HG02852 (cell line): ENCODE measurements around the gene MUC7.
"Not testable (repeated sequence)": the region's sequence is repeated elsewhere in the genome, so short reads cannot be mapped to it uniquely, and the experiment has no call there.

ENCODE experiments used
- ATAC-seq: cut with Tn5 transposase; IDR thresholded peaks from one replicate; pipeline ENCODE4 v1.9.1; 2021; ENCODE audit warnings: mild to moderate bottlenecking, moderate library complexity; ENCODE audit not compliant: unreplicated experiment

MUC7 gene

GRCh38 chr4:70471897-70472296 is at the start of gene MUC7:
TSS of gene MUC7 (plus strand) at chr4:70472197. CDS start at chr4:70474022, 1,825 bp downstream.
- no peak for ATAC-seq

GRCh38 chr4:70425306-70425705 is 46.7 kb upstream of the MUC7 start:
- ATAC-seq: no peak

GRCh38 chr4:70426789-70427188 is 45.2 kb upstream of the MUC7 start:
- no peak for ATAC-seq

DNA sequence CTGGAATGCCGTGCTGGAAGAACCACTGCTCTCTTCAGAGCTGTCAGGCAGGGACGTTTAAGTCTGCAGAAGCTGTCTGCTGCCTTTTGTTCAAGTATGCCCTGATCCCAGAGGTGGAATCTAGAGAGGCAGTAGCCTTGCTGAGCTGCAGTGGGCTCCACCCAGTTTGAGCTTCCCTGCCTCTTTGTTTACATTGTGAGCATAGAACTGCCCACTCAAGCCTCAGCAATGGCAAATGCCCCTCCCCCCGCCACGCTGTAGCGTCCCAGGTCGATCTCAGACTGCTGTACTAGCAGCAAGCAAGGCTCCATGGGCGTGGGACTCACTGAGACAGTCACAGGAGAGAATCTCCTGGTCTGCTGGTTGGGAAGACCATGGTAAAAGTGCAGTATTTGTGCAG is 34.8 kb upstream of the MUC7 start:
- ATAC-seq: no peak

GRCh38 chr4:70442474-70442873 is 29.5 kb upstream of the MUC7 start:
- no peak for ATAC-seq

DNA sequence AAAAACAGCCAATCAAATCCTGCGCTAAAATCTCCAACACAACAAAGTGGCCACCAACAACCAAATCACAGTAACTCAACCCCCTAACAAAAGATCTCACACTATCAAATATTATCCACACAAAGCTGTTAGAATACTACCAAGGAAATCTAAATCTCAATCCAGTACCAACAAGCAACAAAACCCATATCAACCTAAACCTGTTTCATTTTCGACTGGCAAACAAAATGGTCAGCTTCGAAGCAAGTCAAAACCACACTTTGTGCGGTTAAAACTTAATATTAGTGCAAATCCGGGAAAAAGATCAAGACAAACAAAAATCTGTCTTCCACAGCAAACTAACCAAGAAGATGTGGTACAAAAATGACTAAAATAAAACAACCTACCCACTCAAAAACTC is 28.7 kb upstream of the MUC7 start:
- no peak for ATAC-seq

GRCh38 chr4:70449220-70449619 is 22.8 kb upstream of the MUC7 start:
- ATAC-seq: peak; percentile 60

DNA sequence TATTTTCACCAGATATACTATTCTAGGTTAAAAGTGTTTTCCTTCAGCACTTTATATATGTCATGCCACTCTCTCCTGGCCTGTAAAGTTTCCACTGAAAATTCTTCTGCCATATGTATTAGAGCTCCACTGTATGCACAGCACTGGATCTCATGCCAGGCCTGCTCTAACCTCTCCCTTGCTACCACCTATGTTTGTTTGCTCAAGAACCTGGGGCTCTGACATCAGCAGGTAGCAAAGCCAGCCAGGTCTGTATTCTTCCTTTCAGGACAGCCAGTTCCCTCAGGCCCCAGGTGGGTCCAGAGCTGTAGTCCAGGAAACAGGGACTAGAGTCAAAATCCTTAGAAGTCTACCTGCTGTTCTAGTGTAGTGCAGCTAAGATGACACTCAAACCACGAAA is 19.1 kb upstream of the MUC7 start:
- no peak for ATAC-seq

DNA sequence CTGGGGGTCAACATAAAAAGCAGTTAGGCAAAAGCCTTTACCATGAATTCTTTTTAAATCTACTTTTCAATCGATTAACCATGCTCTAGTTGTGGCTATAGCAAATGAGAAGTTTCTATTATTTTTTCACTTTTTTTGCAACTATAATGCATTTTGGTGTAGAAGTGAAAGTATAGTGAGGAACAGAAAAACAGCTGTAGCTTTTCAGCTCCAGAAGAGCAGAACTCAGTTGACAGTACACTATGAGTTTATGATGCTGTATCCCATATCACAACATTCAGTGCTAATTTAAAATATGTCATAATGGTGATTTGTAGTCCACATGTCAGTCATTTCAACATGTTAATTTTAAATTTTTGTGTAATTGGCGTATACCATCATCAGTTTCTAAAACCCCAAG is 8.7 kb upstream of the MUC7 start:
- no peak for ATAC-seq

GRCh38 chr4:70473679-70474078 is 1.7 kb downstream of the MUC7 start:
- no peak for ATAC-seq

- ATAC-seq: no peak
Observed at GRCh38 chr4:70488748-70489147, 16.8 kb downstream of the MUC7 start.

DNA sequence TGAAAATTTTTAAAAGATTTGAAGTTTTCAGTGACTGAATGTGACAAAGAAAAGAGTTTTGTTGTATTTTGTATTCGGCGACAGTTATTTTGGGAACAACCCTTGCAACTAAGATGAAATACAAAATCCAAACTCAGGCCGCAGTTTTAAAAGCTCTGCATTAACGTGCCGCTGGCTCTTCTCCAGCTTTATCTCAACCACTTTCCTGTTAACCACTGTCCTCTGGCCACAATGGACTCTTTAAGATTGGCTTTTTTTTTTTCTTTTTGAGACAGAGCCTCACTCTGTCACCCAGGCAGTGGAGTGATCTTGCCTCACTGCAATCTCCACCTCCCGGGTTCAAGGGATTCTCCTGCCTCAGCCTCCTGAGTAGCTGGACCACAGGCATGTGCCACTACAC is 24.2 kb downstream of the MUC7 start:
- ATAC-seq: no peak

- ATAC-seq: not testable (repeated sequence)
Observed at GRCh38 chr4:70501838-70502237, 29.8 kb downstream of the MUC7 start.

DNA sequence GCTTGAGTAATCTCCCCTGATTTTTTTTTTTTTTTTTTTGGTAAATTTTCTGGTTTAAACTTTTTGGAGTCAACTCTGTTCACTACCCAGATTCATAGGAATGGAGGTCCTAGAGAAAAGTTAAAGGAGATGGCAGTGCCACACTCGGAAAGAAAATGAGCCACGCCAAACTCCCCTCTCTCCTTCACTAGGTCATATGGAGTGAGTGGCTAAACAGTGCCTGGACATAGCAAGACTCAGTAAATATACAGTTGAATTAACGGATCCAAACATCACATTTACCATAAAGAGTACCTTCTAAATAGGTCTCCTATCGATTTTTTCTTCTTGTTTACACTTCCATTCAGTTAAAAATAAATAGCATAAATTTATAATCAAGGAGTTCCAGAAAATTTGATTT is 32.7 kb downstream of the MUC7 start:
- no peak for ATAC-seq

- ATAC-seq: peak; percentile 93
Observed at GRCh38 chr4:70505151-70505748, 33.3 kb downstream of the MUC7 start.

GRCh38 chr4:70508801-70509200 is 36.8 kb downstream of the MUC7 start:
- no peak for ATAC-seq

DNA sequence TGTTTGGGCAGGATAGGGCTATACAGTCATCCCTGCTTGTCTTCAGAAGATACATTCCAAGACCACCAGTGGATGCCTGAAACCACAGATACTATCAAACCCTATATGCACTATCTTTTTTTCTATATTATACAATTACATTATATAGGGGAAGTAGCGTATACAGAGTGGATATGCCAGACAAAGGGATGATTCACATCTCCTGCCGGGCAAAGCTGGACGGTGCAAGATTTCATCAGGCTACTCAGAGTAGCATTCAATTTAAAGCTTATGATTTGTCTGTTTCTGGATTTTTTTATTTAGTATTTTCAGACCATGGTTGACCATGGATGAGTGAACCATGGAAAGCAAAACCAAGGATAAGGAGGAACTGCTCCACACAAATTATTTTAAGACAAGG is 39.4 kb downstream of the MUC7 start:
- ATAC-seq: no peak

GRCh38 chr4:70515367-70516250 is 43.6 kb downstream of the MUC7 start:
- ATAC-seq: no peak

DNA sequence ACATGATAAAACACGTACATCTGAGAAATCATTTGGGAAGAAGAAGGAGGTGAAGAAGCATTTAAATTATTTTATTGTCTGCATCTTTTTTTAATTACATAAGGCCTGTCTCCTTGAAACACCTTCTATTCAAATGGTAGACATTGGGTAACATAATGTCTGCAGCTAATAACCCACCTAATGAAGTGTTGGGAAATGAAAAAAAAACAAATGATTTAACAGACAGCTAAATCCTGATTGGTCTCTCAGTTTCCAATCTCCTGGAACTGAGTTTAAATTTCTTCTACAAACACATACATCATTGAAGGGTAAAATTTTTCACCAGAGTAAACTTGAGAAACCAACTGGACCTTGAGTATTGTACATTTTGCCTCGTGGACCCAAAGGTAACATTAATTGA is 46.3 kb downstream of the MUC7 start, which contains the start of gene AMTN:
TSS of gene AMTN (plus strand) at position 301 of the 400 bp plus-strand sequence. CDS start 209 bp downstream, outside the sequence.
- ATAC-seq: no peak

DNA sequence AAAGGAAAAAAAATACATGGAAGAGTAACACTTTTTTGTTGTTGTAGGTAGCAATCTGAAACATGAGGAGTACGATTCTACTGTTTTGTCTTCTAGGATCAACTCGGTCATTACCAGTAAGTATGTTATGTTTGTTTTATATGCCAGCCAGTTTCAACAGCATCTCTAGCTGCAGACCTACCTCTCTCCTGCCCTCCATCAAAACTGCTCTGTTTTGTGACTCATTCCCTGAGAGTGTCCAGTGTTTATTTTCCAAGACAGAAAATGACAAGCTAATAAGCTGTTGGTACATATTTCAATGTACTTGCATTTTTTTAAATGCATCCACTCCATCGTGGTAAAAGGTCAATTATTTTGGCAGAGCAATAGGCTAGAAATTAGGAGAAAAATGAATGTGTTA is 46.7 kb downstream of the MUC7 start:
- ATAC-seq: no peak

DNA sequence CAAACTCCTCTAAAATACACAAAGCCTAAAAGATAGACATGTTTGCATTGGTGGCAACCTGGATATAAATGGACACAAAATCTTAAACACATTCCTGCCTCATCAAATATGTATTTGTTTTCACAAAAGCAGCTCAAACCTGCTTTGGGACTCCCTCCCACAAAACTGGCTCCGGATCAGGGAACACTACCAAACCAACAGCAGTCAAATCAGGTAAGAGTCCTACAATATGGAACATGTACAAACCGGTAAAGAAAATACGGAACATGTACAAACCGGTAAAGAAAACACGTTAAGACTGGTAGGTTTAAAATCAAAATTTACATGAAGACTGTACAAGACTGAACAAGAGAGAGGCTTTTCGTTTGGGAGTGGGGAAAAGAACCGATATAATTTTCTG is 50.6 kb downstream of the MUC7 start:
- no peak for ATAC-seq

DNA sequence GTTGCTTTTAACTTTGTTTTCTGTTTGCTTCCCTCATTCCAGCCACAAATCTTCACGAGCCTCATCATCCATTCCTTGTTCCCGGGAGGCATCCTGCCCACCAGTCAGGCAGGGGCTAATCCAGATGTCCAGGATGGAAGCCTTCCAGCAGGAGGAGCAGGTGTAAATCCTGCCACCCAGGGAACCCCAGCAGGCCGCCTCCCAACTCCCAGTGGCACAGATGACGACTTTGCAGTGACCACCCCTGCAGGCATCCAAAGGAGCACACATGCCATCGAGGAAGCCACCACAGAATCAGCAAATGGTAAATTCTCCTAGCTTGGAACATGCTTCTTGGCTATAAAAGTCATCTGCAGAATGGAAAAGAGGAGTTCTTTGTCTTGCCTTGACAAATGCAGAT is 59.0 kb downstream of the MUC7 start:
- no peak for ATAC-seq
